ENCODE measurements around the gene DUSP12. TPM values are rescaled to one million over a fixed set of nuclear protein-coding genes. Genes with fewer than 3 reads are reported as not detected.

Gene DUSP12
- total RNA-seq, 1 donor from 2014 or later, result 39.7 TPM

- peaks cover 34% of the 10 kb centered on the region for H3K4me1 Mint-ChIP-seq
- no peak overlapping the region for H3K4me3 Mint-ChIP-seq
- no peak for DNase-seq
- intact Hi-C loops (cut with micrococcal nuclease), result no loop called here
- H3K27ac Mint-ChIP-seq, result no peak overlapping the region
- no peaks in the 10 kb centered on the region for H3K9me3 Mint-ChIP-seq
- no peaks in the 10 kb centered on the region for H3K36me3 Mint-ChIP-seq (ENCODE audit: low read depth)
- H3K27me3 Mint-ChIP-seq, result peaks cover 60% of the 10 kb centered on the region
These were observed 16.1 kb upstream of the DUSP12 start for GRCh38 chr1:161733526-161733925.

GRCh38 chr1:161735837-161736236 is 13.7 kb upstream of the DUSP12 start:
- Mint-ChIP-seq H3K27ac (no peak overlapping the region), H3K9me3 (no peaks in the 10 kb centered on the region), H3K36me3 (ENCODE audit: low read depth) (no peaks in the 10 kb centered on the region), H3K27me3 (peaks cover 58% of the 10 kb centered on the region), H3K4me1 (peaks cover 27% of the 10 kb centered on the region), H3K4me3 (no peak overlapping the region)
- no peak for DNase-seq
- intact Hi-C loops (cut with micrococcal nuclease), result no loop called here

- no peaks in the 10 kb centered on the region for H3K36me3 Mint-ChIP-seq (ENCODE audit: low read depth)
- peaks cover 29% of the 10 kb centered on the region for H3K4me1 Mint-ChIP-seq
- no peak overlapping the region for H3K4me3 Mint-ChIP-seq
- intact Hi-C loops (cut with micrococcal nuclease), result no loop called here
- H3K9me3 Mint-ChIP-seq, result no peaks in the 10 kb centered on the region
- H3K27me3 Mint-ChIP-seq, result peaks cover 52% of the 10 kb centered on the region
- no peak for DNase-seq
- no peak overlapping the region for H3K27ac Mint-ChIP-seq
These were observed 13.1 kb upstream of the DUSP12 start for GRCh38 chr1:161736335-161736969.

GRCh38 chr1:161737625-161738024 is 12.0 kb upstream of the DUSP12 start:
- Mint-ChIP-seq H3K4me3 (no peak overlapping the region), H3K4me1 (peaks cover 29% of the 10 kb centered on the region), H3K27ac (no peak overlapping the region), H3K36me3 (ENCODE audit: low read depth) (no peaks in the 10 kb centered on the region), H3K9me3 (no peaks in the 10 kb centered on the region), H3K27me3 (peaks cover 46% of the 10 kb centered on the region)
- no peak for DNase-seq
- intact Hi-C loops (cut with micrococcal nuclease), result no loop called here

GRCh38 chr1:161738627-161739287 is 10.8 kb upstream of the DUSP12 start:
- peaks cover 31% of the 10 kb centered on the region for H3K4me1 Mint-ChIP-seq
- DNase-seq, result peak; percentile 87
- intact Hi-C loops (cut with micrococcal nuclease), result no loop called here
- no peak overlapping the region for H3K4me3 Mint-ChIP-seq
- H3K36me3 Mint-ChIP-seq (ENCODE audit: low read depth), result no peaks in the 10 kb centered on the region
- H3K27ac Mint-ChIP-seq, result no peak overlapping the region
- H3K9me3 Mint-ChIP-seq, result no peaks in the 10 kb centered on the region
- H3K27me3 Mint-ChIP-seq, result peaks cover 39% of the 10 kb centered on the region

GRCh38 chr1:161739865-161740566 is 9.6 kb upstream of the DUSP12 start:
- intact Hi-C loops (cut with micrococcal nuclease), result loop anchor here (5.0 kb wide), 2 partner anchors 93 to 118 kb away; no protein-coding TSS in a partner anchor
- H3K4me1 Mint-ChIP-seq, result peaks cover 40% of the 10 kb centered on the region
- H3K36me3 Mint-ChIP-seq (ENCODE audit: low read depth), result no peaks in the 10 kb centered on the region
- no peak overlapping the region for H3K27ac Mint-ChIP-seq
- peaks cover 38% of the 10 kb centered on the region for H3K27me3 Mint-ChIP-seq
- H3K4me3 Mint-ChIP-seq, result no peak overlapping the region
- H3K9me3 Mint-ChIP-seq, result no peaks in the 10 kb centered on the region
- no peak for DNase-seq

GRCh38 chr1:161740921-161741320 is 8.7 kb upstream of the DUSP12 start:
- peaks cover 42% of the 10 kb centered on the region for H3K4me1 Mint-ChIP-seq
- no peaks in the 10 kb centered on the region for H3K9me3 Mint-ChIP-seq
- H3K27ac Mint-ChIP-seq, result no peak overlapping the region
- intact Hi-C loops (cut with micrococcal nuclease), result loop anchor here (1.0 to 5.0 kb wide), 3 partner anchors 94 to 254 kb away; no protein-coding TSS in a partner anchor
- peaks cover 35% of the 10 kb centered on the region for H3K27me3 Mint-ChIP-seq
- no peaks in the 10 kb centered on the region for H3K36me3 Mint-ChIP-seq (ENCODE audit: low read depth)
- no peak overlapping the region for H3K4me3 Mint-ChIP-seq
- no peak for DNase-seq

- Mint-ChIP-seq H3K9me3 (no peaks in the 10 kb centered on the region), H3K4me1 (peaks cover 35% of the 10 kb centered on the region), H3K27me3 (peaks cover 34% of the 10 kb centered on the region), H3K36me3 (ENCODE audit: low read depth) (no peaks in the 10 kb centered on the region), H3K4me3 (no peak overlapping the region), H3K27ac (no peak overlapping the region)
- DNase-seq, result no peak
- intact Hi-C loops (cut with micrococcal nuclease), result loop anchor here (5.0 kb wide), 2 partner anchors 96 to 121 kb away; no protein-coding TSS in a partner anchor
These were observed 6.4 kb upstream of the DUSP12 start for GRCh38 chr1:161743231-161743630.

- Mint-ChIP-seq H3K27me3 (peaks cover 21% of the 10 kb centered on the region), H3K36me3 (ENCODE audit: low read depth) (peaks cover 14% of the 10 kb centered on the region), H3K9me3 (no peaks in the 10 kb centered on the region), H3K4me3 (no peak overlapping the region), H3K4me1 (peaks cover 38% of the 10 kb centered on the region), H3K27ac (no peak overlapping the region)
- no peak for DNase-seq
- intact Hi-C loops (cut with micrococcal nuclease), result no loop called here
These were observed 1.8 kb upstream of the DUSP12 start for GRCh38 chr1:161747801-161748200.

- Mint-ChIP-seq H3K27me3 (no peaks in the 10 kb centered on the region), H3K36me3 (ENCODE audit: low read depth) (peaks cover 9% of the 10 kb centered on the region), H3K9me3 (no peaks in the 10 kb centered on the region), H3K4me3 (peak overlapping the region; percentile 62), H3K4me1 (peaks cover 35% of the 10 kb centered on the region), H3K27ac (no peak overlapping the region)
- DNase-seq, result peak; percentile 84
- intact Hi-C loops (cut with micrococcal nuclease), result loop anchor here (2.0 kb wide), 1 partner anchor 273 kb away; no protein-coding TSS in a partner anchor
These were observed 14.0 kb downstream of the DUSP12 start for GRCh38 chr1:161763522-161764098.

GRCh38 chr1:161766102-161766981 is 16.8 kb downstream of the DUSP12 start, which contains the start of gene ATF6:
TSS of gene ATF6 (plus strand) at chr1:161766320. CDS start at chr1:161766361, 41 bp downstream.
- peak within 1 kb of the TSS; percentile 98 for H3K27ac Mint-ChIP-seq
- H3K4me1 Mint-ChIP-seq, result peaks cover 45% of the 10 kb centered on the region
- intact Hi-C loops (cut with micrococcal nuclease), result loop anchor here (1.0 to 5.0 kb wide), 4 partner anchors 17 to 731 kb away; partner anchors contain the start of genes DUSP12 and UHMK1

GRCh38 chr1:161768461-161768860 is 18.9 kb downstream of the DUSP12 start:
- peaks cover 40% of the 10 kb centered on the region for H3K4me1 Mint-ChIP-seq
- no peaks in the 10 kb centered on the region for H3K9me3 Mint-ChIP-seq
- H3K27me3 Mint-ChIP-seq, result no peaks in the 10 kb centered on the region
- H3K4me3 Mint-ChIP-seq, result peak overlapping the region; percentile 95
- peaks cover 10% of the 10 kb centered on the region for H3K36me3 Mint-ChIP-seq (ENCODE audit: low read depth)
- no peak overlapping the region for H3K27ac Mint-ChIP-seq
- no peak for DNase-seq
- intact Hi-C loops (cut with micrococcal nuclease), result loop anchor here (5.0 kb wide), 1 partner anchor 729 kb away; the partner anchor contains the start of gene UHMK1

More at GRCh38 chr1:161766102-161766981, 16.8 kb downstream of the DUSP12 start, which contains the start of gene ATF6:
- peak; percentile 95 for DNase-seq
- no peaks in the 10 kb centered on the region for H3K9me3 Mint-ChIP-seq
- peaks cover 10% of the 10 kb centered on the region for H3K36me3 Mint-ChIP-seq (ENCODE audit: low read depth)
- no peaks in the 10 kb centered on the region for H3K27me3 Mint-ChIP-seq
- peak within 1 kb of the TSS; percentile 95 for H3K4me3 Mint-ChIP-seq
